Effector CD8-positive, alpha-beta T cell (primary cell): ENCODE data around the gene IL6.
"Not testable (repeated sequence)": the region's sequence is repeated elsewhere in the genome, so short reads cannot be mapped to it uniquely, and the experiment has no call there.

Source experiments
- DNase-seq: peaks from one replicate; lab custom pipeline; 2025; lab: John Stamatoyannopoulos, UW
- total RNA-seq, 4 experiments: gene quantifications; one replicate each; lab custom pipeline; 2026; lab: John Stamatoyannopoulos, UW

IL6 gene
- total RNA-seq, result 0 to 0.24 (median 0.04) reads per million in 4 experiments

GRCh38 chr7:22726907-22727713 lies at the start of gene IL6:
Gene IL6, plus strand, starts transcription at chr7:22727200. Its CDS starts 63 bp downstream, at chr7:22727263.
- no peak for DNase-seq

- DNase-seq, result not testable (repeated sequence)
Observed at GRCh38 chr7:22677263-22677662, 49.7 kb upstream of the IL6 start.

GRCh38 chr7:22677680-22678079 lies 49.3 kb upstream of the IL6 start:
- no peak for DNase-seq

- DNase-seq, result no peak
Observed at GRCh38 chr7:22680482-22680911, 46.5 kb upstream of the IL6 start.

GRCh38 chr7:22681312-22681711 lies 45.7 kb upstream of the IL6 start:
- no peak for DNase-seq

GRCh38 chr7:22681852-22682657 lies 44.9 kb upstream of the IL6 start:
- no peak for DNase-seq

GRCh38 chr7:22683379-22683778 lies 43.6 kb upstream of the IL6 start:
- no peak for DNase-seq

- no peak for DNase-seq
Observed at GRCh38 chr7:22686620-22687019, 40.4 kb upstream of the IL6 start.

GRCh38 chr7:22688084-22688483 lies 38.9 kb upstream of the IL6 start:
- no peak for DNase-seq

- DNase-seq, result not testable (repeated sequence)
Observed at GRCh38 chr7:22688934-22689333, 38.1 kb upstream of the IL6 start.

- no peak for DNase-seq
Observed at GRCh38 chr7:22694597-22695207, 32.3 kb upstream of the IL6 start.

GRCh38 chr7:22695476-22696132 lies 31.4 kb upstream of the IL6 start:
- DNase-seq, result no peak

- no peak for DNase-seq
Observed at GRCh38 chr7:22696541-22697228, 30.3 kb upstream of the IL6 start.

GRCh38 chr7:22697322-22697859 lies 29.6 kb upstream of the IL6 start:
- DNase-seq, result no peak

GRCh38 chr7:22697876-22698606 lies 29.0 kb upstream of the IL6 start:
- no peak for DNase-seq

GRCh38 chr7:22698767-22699166 lies 28.2 kb upstream of the IL6 start:
- no peak for DNase-seq

GRCh38 chr7:22700559-22701002 lies 26.4 kb upstream of the IL6 start:
- DNase-seq, result no peak

- DNase-seq, result no peak
Observed at GRCh38 chr7:22702516-22702915, 24.5 kb upstream of the IL6 start.

GRCh38 chr7:22703107-22703855 lies 23.7 kb upstream of the IL6 start:
- not testable (repeated sequence) for DNase-seq
